KOPT-K1 (cell line): ENCODE results near the gene JAK1.
"Not testable (repeated sequence)": the region's sequence is repeated elsewhere in the genome, so short reads cannot be mapped to it uniquely, and the experiment has no call there.

Source experiments
- H3K27ac ChIP-seq: fragments of 200-600 bp; sonication (generic); 2 replicates; pipeline ENCODE4 v1.5.1; 2016; ENCODE audit warnings: antibody characterized with exemption, mild to moderate bottlenecking, low read depth, low read length; ENCODE audit not compliant: poor library complexity, severe bottlenecking
- H3K36me3 ChIP-seq: fragments of 200-600 bp; sonication (generic); 2 replicates; pipeline ENCODE4 v1.5.1; 2017; ENCODE audit warnings: antibody characterized with exemption, mild to moderate bottlenecking, low read length, moderate library complexity; ENCODE audit not compliant: insufficient read depth
- H3K9me3 ChIP-seq: fragments of 200-600 bp; sonication (generic); 2 replicates; pipeline ENCODE4 v1.5.1; 2017; ENCODE audit warnings: antibody characterized with exemption, low read length, mild to moderate bottlenecking; ENCODE audit not compliant: insufficient read depth, poor library complexity, severe bottlenecking

Gene JAK1

DNA sequence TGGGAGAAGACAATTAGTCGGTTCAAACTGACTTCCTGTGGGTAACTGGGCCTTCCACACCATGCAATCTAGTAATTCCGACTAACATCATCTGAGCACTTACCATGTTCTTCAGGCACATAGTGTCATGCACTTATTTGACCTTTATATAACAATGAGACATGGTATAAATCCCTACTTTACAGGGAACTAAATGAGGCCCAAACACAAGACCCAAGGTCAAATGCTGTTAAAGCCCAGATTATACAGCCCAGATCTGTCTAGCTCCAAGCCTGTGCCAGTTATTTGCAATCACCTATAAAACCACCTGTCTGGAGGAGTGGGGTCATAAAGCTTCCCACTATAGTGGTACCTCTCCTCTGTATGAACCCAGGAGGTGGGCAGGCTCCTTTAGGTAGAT is 40.8 kb downstream of the JAK1 start:
- Histone ChIP-seq H3K36me3 (no peaks in the 10 kb centered on the region), H3K27ac (no peak overlapping the region), H3K9me3 (no peaks in the 10 kb centered on the region)

DNA sequence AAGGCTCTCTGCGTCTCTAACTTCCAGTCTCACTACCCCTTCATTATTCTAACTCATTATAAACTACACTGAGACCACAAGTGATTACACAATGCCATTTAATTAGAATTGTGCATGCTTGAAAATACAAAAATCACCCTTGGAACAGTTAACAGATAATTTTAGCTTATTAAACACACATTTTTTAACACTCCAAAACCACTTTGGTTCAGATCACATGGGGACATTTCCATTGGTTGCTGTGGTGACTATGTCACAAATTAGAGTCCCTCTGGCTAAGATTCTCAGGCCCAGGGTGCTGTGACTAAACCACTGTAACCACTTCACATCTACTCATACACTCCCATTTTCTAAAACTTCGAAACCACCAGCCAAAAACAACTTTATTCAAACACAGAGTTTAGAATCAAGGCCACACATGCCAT is 43.0 kb downstream of the JAK1 start:
- Histone ChIP-seq H3K27ac (no peak overlapping the region), H3K36me3 (no peaks in the 10 kb centered on the region), H3K9me3 (no peaks in the 10 kb centered on the region)

DNA sequence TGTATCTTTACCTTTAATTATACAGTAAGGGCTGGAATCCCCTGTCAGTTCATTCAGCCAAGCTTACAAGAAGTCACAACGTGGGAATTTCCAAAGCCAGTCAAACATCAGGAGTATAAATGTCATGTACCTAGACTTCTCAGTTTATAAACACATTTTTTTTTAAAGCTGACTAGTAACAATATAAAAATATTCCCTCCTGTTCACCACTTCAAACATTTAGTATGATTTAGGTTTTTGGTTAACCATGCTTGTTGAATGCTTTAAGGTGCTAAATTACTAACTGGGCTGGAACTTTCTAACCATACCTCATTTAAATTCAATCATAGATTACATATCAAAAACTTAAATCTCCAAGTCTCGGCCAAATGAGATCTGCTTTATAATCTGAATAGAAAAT is 44.0 kb downstream of the JAK1 start:
- no peaks in the 10 kb centered on the region for H3K9me3 ChIP-seq
- H3K36me3 ChIP-seq = no peaks in the 10 kb centered on the region
- no peak overlapping the region for H3K27ac ChIP-seq

DNA sequence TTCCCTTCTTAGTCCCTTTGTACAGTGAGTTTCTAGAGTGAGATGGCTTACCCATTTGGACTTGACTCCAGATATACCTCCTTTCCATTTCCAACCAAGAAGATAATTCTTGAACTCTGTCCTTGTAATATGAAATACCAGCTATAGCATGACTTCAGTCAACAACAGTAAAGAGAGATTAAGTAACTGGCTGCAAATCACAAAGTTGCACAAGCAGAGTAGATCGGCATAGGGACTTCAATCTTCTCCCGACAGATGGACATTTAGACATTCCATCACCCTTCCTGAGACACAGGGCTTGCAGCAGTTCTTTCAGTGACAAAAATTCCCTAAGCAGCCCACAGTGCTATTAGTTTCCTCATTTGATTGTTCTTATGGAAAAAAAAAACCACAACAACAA is 44.6 kb downstream of the JAK1 start:
- no peak overlapping the region for H3K27ac ChIP-seq

DNA sequence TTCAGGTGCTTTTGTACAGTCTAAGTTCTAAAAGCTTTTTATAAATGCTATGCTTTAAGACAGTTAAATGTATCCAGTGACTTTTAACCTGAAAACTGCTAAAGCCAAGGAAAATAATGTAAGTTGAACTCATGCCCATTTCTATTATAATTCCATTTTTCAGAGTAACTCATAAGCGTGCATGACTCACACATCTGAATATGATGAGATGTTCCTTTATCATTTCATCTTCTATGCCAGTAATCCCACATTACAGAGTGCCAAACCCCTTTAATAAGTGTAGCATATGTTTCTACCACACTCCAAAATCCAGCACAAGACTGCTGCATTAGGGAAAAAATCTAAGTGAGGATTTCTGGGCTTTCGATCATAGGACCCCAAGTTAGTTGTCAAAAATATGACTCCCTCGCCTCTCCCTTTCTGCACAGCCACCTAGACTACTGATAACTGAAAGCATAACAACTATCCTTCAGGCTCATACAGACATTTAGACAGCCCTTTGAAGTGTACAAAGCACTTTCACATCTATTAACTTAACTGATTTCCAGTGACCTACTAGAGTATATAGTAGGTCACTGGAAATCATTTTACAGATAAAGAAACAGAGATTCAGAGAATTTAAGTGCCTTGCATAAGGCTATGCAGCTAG is 45.3 kb downstream of the JAK1 start:
- Histone ChIP-seq H3K36me3 (no peaks in the 10 kb centered on the region), H3K27ac (no peak overlapping the region)

More for the DNA sequence above, 44.6 kb downstream of the JAK1 start:
- Histone ChIP-seq H3K36me3 (no peaks in the 10 kb centered on the region), H3K9me3 (no peaks in the 10 kb centered on the region)

DNA sequence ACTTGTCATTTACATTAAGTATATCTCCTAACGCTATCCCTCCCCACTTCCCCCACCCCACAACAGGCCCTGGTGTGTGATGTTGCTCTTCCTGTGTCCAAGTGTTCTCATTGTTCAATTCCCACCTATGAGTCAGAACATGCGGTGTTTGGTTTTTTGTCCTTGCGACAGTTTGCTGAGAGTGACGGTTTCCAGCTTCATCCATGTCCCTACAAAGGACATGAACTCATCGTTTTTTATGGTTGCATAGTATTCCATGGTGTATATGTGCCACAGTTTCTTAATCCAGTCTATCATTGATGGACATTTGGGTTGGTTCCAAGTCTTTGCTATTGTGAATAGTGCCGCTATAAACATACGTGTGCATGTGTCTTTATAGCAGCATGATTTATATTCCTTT is 47.2 kb downstream of the JAK1 start:
- not testable (repeated sequence) for H3K27ac ChIP-seq, H3K36me3 ChIP-seq, H3K9me3 ChIP-seq

More for the DNA sequence above, 45.3 kb downstream of the JAK1 start:
- no peaks in the 10 kb centered on the region for H3K9me3 ChIP-seq

DNA sequence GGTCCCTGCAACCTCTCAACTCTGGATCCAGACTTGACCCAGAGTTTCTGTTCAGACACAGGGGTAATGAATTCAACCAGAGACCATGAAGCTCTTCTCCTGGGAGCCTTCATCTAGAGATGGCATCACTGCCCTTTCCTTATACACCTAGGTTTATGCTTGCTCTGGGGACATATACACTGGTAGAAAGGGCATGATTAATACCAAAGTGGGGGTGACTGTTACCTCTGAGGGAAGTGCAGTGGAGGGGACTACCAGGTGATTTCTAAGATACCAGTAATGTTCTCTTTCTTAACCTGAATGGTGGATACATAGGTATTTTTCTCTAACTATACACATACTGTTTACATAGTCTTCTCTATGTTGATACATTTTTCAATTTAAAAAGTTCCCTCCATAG is 48.4 kb downstream of the JAK1 start:
- Histone ChIP-seq H3K36me3 (no peaks in the 10 kb centered on the region), H3K9me3 (no peaks in the 10 kb centered on the region), H3K27ac (no peak overlapping the region)

DNA sequence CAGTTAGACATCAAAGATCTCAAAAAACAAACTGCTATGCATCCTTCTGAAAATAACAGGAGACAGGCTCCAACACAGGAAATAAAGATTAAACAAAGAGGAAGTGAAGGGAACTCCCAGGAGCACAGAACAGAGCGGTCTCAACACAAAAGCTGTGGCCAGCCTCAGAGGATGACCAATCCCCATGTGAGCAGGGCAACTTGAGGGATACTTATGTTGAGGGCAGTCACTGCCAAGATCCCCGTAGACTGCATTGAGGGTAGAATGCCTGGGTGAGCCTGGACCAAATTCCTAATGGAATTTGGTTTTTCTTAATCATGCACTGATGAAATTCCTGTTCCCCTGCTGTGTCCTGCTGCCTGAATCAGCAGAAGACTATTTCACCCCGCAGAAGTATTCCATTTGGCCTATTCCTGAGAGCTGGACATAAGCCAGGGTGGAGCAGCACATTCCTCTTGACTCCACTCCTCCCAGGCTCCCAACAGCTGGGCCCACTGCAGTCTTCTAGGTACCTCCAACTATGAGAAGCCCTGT is 49.0 kb downstream of the JAK1 start:
- no peaks in the 10 kb centered on the region for H3K36me3 ChIP-seq
- no peaks in the 10 kb centered on the region for H3K9me3 ChIP-seq
- H3K27ac ChIP-seq = no peak overlapping the region

DNA sequence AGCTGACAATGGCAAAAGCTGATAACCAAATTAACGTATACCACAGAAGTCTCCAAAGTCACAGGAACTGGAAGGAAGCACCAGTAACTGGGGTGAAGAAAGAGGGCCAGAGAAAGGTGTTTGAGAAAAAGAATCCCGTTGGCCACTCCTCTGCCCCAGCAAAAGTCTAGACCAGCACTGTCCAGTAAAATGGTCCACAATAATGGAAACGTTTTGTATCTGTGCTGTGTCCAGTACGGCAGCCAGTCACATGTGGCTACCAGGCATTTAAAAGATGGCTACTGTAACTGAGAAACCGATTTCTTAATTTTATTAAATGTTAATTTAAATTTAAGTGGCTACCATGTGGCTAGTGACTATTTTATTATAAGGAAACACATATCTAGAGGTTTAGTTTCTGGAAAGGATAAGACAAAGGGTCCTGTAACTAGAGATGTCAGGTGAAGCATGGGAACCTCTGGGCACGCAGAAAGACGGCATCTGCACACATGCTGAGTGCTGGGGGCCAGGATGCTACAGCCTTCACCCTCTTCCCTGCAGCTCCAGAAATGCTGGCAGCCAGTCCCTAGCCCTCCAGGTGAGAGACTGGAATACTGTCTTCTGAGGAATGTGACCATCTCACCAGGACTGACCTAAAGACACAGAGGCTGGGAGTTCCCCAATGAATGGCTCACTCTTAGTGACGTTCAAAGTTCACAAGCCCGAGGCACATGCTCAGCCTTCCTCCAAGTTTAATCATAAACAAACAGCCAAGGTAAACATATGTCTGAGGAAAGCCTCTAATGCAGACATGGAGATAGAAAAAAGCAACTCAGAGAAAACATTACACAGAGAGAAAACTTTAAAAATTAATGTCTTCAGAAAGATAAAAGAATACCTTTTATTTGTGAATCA is 50.7 kb downstream of the JAK1 start:
- Histone ChIP-seq H3K36me3 (no peaks in the 10 kb centered on the region), H3K9me3 (no peaks in the 10 kb centered on the region), H3K27ac (no peak overlapping the region)

DNA sequence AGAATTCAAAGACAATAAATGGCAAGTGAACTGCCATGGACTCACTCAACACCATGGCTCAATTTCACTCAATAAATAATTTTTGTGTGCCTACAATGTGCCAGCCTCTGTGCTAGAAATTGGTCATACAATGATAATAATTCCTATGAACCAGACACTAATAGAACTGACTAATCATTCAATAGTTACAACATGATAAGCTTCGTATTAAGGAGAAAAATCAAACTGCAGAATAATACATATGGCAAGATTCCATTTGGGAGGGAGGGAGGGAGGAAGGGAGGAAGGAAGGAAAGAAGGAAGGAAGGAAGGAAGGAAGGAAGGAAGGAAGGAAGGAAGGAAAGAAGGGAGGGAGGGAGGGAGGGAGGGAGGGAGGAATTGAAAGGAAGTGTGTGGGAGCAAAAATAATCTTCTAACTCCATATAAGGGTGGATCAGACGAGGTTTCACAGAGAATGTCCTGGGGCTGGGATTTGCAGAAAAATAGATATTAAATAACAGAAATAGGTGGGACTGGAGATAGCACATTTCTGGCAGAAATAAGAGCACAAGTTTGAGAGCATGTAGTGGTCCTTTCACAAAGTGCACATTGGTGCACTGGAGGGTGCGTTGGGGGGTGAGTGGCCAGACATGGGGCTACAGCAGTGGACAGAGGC is 52.9 kb downstream of the JAK1 start:
- no peaks in the 10 kb centered on the region for H3K9me3 ChIP-seq
- no peak overlapping the region for H3K27ac ChIP-seq
- H3K36me3 ChIP-seq = no peaks in the 10 kb centered on the region

DNA sequence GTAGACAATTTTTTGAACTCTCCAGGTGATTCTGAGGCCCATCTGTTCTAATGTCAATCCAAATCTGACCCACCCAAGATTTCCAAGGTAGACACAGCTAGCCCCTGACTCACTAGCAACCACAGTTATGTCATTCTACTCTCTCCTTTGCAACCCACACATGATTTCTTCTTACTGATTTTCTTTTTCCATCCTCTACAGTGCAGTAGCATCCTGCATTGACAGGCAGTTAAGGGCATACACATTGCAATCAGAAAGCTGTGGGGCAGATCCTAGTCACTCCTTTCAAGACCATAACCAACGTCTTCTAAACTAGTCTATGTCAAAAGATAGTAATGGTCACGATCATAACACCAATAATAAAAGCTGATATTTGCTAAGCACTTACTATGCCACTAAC is 54.2 kb downstream of the JAK1 start:
- Histone ChIP-seq H3K27ac (no peak overlapping the region), H3K9me3 (no peaks in the 10 kb centered on the region), H3K36me3 (no peaks in the 10 kb centered on the region)

DNA sequence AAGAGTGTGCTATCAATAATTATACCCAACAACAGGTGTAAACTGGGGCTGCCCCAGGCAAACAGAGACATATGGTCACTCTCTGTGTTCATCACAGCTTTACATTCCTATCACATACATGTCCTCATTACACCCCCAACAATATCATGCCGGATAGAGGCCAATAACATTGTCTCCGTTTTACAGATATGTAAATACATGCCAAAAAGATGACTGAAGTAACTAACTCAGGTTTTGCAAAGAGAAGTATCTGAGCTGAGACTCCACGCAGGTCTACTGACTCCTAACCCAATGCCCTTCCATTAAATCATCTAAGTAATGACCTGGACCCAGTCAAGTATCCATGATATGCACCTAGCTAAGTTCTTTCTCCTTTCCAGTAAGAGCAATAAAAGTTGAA is 55.0 kb downstream of the JAK1 start:
- H3K36me3 ChIP-seq = no peaks in the 10 kb centered on the region
- H3K27ac ChIP-seq = no peak overlapping the region
- H3K9me3 ChIP-seq = no peaks in the 10 kb centered on the region

DNA sequence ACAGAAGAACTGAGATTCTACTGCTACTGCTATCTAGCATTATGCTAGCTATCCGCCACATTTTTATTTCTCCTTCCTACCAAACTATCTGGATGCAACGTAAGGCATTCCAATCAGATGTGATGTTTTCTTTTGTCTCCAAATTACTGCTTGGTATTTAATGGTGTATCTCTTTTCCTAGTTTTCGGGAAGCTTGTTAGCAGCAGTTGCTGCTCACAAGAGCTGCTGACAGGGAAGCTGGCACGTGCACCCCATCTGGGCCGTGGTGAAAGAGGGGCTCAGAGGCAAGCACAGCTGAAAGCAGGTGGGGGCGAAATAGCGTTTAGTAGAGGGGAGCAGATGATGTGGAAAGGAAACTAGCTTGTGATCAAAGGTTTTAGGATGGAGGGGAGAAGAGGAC is 57.3 kb downstream of the JAK1 start:
- H3K27ac ChIP-seq = no peak overlapping the region
- no peaks in the 10 kb centered on the region for H3K36me3 ChIP-seq
- H3K9me3 ChIP-seq = no peaks in the 10 kb centered on the region

DNA sequence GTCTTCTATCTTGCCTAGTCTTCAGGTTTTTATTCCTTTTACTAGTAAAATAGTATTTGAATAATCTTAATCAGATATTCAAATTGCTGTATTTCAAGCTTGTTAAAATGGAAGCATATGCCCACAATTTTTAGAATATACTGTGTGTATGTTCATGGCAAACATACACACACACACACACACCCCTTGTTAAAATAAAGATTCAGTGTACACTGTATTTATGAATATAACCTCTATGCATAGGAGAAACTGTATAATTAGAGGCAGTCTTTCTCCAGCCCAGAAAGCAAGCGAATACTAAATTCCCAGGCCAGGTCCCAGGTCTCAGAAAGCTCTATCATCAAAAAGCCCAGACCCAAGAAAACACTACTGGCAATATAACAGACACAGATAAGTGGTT is 57.8 kb downstream of the JAK1 start:
- no peaks in the 10 kb centered on the region for H3K36me3 ChIP-seq
- no peak overlapping the region for H3K27ac ChIP-seq
- no peaks in the 10 kb centered on the region for H3K9me3 ChIP-seq

DNA sequence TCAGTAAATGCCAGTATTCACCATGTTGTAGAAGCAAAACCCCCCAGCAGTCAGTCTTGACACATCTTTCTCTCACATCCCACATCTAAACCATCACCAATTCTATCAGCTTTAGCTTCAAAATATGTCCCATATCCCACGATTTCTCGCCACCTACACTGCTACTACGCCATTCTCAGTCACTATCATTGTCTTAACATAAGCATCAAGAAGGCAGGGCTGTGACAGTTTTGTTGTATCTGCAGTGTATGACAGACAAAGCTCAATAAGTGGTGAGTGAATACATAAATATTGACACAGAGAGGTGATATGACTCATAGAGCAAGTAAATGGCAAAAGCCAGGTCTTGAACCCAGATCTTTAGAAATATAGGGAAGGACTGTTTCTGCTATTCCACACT is 59.9 kb downstream of the JAK1 start:
- Histone ChIP-seq H3K9me3 (no peaks in the 10 kb centered on the region), H3K27ac (no peak overlapping the region), H3K36me3 (no peaks in the 10 kb centered on the region)
